Fibroblast of skin of back (primary cell): ENCODE measurements around the gene HBP1.
A peak's percentile ranks its signal among the peaks of the same experiment; 100 is the strongest.

ENCODE experiments used
- DNase-seq: peaks from one replicate; pipeline ENCODE4 v3.0.0-alpha.2; 2013

Gene HBP1

DNA sequence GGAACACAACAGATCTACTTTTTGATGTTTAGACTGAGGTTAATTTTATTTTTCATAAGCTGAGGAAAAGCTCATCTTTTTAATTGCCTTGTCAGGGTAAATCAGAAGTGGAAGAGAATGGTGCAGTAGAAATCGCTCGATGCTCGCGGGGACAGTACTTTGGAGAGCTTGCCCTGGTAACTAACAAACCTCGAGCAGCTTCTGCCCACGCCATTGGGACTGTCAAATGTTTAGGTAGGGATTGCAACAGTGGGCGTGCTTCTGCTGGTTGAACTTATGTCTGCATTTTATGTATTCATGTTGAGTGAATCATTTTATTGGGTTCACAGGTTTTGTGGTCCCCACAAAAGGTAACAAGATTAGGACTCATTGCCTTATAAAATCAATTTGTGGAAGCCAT is 11.7 kb upstream of the HBP1 start:
- DNase-seq = no peak

- DNase-seq = no peak
Observed at GRCh38 chr7:107158028-107158427, 10.8 kb upstream of the HBP1 start.

- no peak for DNase-seq
Observed at GRCh38 chr7:107160389-107160788, 8.4 kb upstream of the HBP1 start.

GRCh38 chr7:107161415-107161814 is 7.4 kb upstream of the HBP1 start:
- no peak for DNase-seq

GRCh38 chr7:107162475-107162874 is 6.3 kb upstream of the HBP1 start:
- DNase-seq = no peak

GRCh38 chr7:107164092-107164491 is 4.7 kb upstream of the HBP1 start:
- DNase-seq = peak; percentile 55

DNA sequence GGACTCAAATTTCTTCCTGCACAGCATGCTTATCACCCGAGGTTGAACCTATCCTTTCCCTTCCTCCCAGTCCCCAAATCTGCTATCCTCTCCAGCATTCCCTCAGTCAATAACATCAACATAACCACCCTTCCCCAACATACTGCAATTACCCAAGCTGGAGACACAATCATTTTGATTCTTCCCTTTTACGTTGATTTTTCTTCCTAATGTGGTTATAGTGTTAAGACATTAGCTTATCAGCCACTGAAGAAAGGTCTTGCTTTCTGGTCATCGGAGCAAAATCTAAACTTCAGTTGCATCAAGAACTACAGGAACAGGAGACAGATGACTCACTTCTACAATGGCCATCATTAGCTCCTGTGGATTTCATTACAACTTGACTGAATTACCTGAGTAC is 3.5 kb upstream of the HBP1 start:
- no peak for DNase-seq

- no peak for DNase-seq
Observed at GRCh38 chr7:107166736-107167426, 1.9 kb upstream of the HBP1 start.

DNA sequence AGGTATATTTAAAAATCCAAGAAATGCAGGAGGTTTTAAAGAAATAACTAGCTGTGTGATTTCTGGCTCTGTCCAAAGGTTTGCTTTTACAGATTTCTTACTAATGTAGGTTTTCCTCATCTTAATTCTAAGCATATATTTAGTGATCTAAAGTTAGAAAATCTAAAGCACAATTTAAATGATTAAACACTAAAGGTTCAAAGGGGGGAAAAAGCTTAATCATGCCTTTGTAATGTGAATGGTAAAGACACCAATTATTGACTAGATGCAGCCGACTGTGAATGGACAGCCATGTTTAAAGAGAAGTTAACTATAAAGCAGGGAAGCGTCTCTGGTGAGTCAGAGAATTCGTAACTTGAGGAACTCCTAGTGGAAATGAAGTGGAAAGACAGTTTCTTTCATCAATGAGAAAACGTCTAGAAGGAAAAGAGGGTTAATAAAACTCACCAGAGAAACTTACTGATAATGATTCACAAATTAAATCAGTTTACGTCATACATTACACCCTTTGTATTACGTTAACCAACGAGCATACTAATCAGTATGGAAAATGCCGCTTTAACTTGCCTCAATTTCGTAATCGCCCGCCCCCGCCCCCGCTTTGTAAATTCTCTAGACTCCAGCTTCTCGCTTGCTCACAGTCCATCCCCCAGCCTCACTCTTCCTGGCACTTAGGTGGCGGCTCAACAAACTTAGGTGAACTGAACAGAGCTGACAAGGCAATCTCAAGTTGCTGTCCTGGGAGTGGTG is 1.1 kb upstream of the HBP1 start:
- DNase-seq = peak; percentile 85

GRCh38 chr7:107169120-107170050 is 582 bp downstream of the HBP1 start:
- DNase-seq = peak; percentile 94

- DNase-seq = no peak
Observed at GRCh38 chr7:107170051-107170915, 1.5 kb downstream of the HBP1 start.

GRCh38 chr7:107171496-107171895 is 2.7 kb downstream of the HBP1 start:
- no peak for DNase-seq

- DNase-seq = peak; percentile 16
Observed at GRCh38 chr7:107172276-107173032, 3.7 kb downstream of the HBP1 start.

- no peak for DNase-seq
Observed at GRCh38 chr7:107173191-107173590, 4.4 kb downstream of the HBP1 start.

GRCh38 chr7:107173691-107174406 is 5.0 kb downstream of the HBP1 start:
- no peak for DNase-seq

- peak; percentile 21 for DNase-seq
Observed at GRCh38 chr7:107179326-107180164, 10.7 kb downstream of the HBP1 start.

DNA sequence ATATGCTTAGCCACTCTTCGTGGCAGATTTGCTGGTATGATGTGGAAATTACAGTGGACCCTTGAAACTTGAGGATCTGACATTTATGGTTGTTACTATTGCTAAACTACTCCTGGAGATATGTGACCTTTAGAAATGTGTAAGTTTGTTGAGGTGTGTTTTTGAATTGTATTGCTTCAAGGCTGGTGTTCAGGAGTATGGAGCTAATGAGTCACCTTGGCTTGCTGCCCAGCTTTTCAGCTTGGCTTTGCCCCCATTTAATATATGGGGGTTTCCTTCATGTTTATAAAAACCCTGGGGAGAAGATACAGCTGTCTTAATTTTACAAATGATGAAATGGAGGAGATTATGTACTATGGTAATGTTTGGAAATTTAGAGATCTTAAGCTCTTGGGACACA is 11.6 kb downstream of the HBP1 start:
- peak; percentile 47 for DNase-seq

DNA sequence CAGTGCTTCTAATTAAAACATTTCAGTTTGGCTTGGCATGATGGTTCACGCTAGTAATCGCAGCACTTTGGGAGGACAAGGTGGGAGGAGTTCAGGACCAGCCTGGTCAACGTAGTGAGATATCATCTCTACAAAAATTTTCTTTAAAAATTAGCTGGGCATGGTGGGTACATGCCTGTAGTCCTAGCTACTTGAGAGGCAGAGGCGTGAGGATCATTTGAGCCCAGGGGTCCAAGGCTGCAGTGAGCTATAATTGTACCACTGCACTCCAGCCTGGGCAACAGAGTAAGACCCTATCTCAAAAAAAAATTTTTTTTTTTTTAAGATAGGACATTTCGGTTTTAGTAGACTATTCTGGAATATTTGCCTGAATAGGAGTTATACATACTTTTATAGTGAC is 12.4 kb downstream of the HBP1 start:
- no peak for DNase-seq

DNA sequence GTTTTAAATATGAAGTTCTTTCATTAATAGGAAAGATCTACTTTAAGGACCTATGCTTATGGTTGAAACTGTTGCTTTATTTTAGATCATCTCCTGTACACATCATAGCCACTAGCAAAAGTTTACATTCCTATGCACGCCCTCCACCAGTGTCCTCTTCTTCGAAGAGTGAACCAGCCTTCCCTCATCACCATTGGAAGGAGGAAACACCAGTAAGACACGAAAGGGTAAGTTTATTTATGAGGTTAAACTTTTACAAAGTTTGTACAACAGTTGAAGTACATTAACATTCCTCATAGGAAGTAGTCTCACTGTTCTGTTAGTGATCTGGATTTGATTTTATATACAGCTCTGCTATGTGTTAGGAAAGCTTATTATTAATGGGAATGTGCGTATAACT is 16.9 kb downstream of the HBP1 start:
- DNase-seq = no peak

DNA sequence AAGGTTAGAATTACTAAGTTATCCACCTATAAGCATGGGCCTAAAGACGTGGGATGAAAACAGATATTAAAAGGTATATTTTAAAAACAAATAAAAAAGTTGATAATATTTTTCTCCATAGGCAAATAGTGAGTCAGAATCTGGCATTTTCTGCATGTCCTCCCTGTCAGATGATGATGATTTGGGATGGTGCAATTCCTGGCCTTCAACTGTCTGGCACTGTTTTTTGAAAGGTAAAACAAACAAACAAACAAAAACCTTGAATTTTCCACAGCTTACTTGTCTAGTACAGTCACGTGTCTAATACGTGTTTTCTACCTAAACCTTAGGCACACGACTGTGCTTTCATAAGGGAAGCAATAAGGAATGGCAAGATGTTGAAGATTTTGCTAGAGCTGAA is 17.4 kb downstream of the HBP1 start:
- DNase-seq = no peak
